SK-N-SH (cell line): ENCODE measurements around the gene LARP7.

ENCODE experiments used
- CTCF ChIP-seq: fragments of 200-600 bp; sonication (generic); IDR thresholded peaks from 2 replicates; pipeline ENCODE4 v1.6.1; 2017; ENCODE audit warnings: antibody characterized with exemption, mild to moderate bottlenecking, moderate library complexity
- GABPA ChIP-seq: IDR thresholded peaks from 2 replicates; pipeline ENCODE4 v1.4.0; 2012; ENCODE audit warnings: low read depth, mild to moderate bottlenecking
- IRF3 ChIP-seq: fragments of 150-350 bp; IDR thresholded peaks from 2 replicates; pipeline ENCODE4 v1.6.1; 2016; ENCODE audit warnings: mild to moderate bottlenecking, low read depth, low read length
- MAX ChIP-seq: IDR thresholded peaks from 2 replicates; pipeline ENCODE4 v1.4.0; 2012; ENCODE audit warnings: low read depth
- POLR2AphosphoS5 ChIP-seq: IDR thresholded peaks from 2 replicates; pipeline ENCODE4 v1.6.1; 2012; ENCODE audit warnings: low read depth, low read length
- RFX5 ChIP-seq: IDR thresholded peaks from 2 replicates; pipeline ENCODE4 v1.6.1; 2012; ENCODE audit warnings: mild to moderate bottlenecking, improper control_type of control experiment, low read length
- RXRA ChIP-seq: IDR thresholded peaks from 2 replicates; pipeline ENCODE4 v1.4.0; 2012; ENCODE audit warnings: low read depth, mild to moderate bottlenecking, borderline replicate concordance
- SMC3 ChIP-seq: IDR thresholded peaks from 2 replicates; pipeline ENCODE4 v1.6.1; 2012; ENCODE audit warnings: low read depth, low read length, improper control_type of control experiment
- TAF1 ChIP-seq: IDR thresholded peaks from 2 replicates; pipeline ENCODE4 v1.6.1; 2012; ENCODE audit warnings: low read depth, mild to moderate bottlenecking, low read length, moderate library complexity, borderline replicate concordance
- TEAD4 ChIP-seq: IDR thresholded peaks from 2 replicates; pipeline ENCODE4 v1.4.0; 2012; ENCODE audit warnings: mild to moderate bottlenecking, borderline replicate concordance; ENCODE audit not compliant: insufficient read depth
- USF2 ChIP-seq: fragments of 150-350 bp; IDR thresholded peaks from 2 replicates; pipeline ENCODE4 v1.6.1; 2017; ENCODE audit warnings: antibody characterized with exemption, low read length, low read depth, borderline replicate concordance
- YY1 ChIP-seq: IDR thresholded peaks from 2 replicates; pipeline ENCODE4 v1.4.0; 2012; ENCODE audit warnings: low read depth, mild to moderate bottlenecking

GRCh38 chr4:112594993-112595392, 42.0 kb upstream of the LARP7 start:
- TF ChIP-seq CTCF (no peak), RFX5 (no peak), YY1 (no peak), MAX (no peak), POLR2AphosphoS5 (no peak), SMC3 (no peak), IRF3 (no peak), TAF1 (no peak), GABPA (no peak), USF2 (no peak), TEAD4 (no peak), RXRA (no peak)
